H1 (cell line): ENCODE results near the gene MYO9A.

Source experiments
- CTCF ChIP-seq, 3 experiments: IDR thresholded peaks; 1 replicate in 2 of 3; 2 replicates in 1 of 3; pipeline versions ENCODE4 v1.5.1 to v1.6.1; 2011; ENCODE audit warnings: low read length in 3 of 3, mild to moderate bottlenecking in 3 of 3, inconsistent platforms in 2 of 3, low read depth in 1 of 3, moderate library complexity in 1 of 3; ENCODE audit not compliant: insufficient read depth in 1 of 3; ENCODE audit errors: control extremely low read depth in 1 of 3
- EZH2 ChIP-seq: fragments of 200-600 bp; sonication (generic); IDR thresholded peaks from 2 replicates; pipeline ENCODE4 v1.7.1; 2012; ENCODE audit warnings: low read depth, mild to moderate bottlenecking, moderate library complexity, low read length, inconsistent platforms; ENCODE audit not compliant: severe bottlenecking
- MAX ChIP-seq: IDR thresholded peaks from 2 replicates; pipeline ENCODE4 v1.6.1; 2012; ENCODE audit warnings: inconsistent platforms
- POLR2A ChIP-seq, 2 experiments: IDR thresholded peaks; 1 replicate in 1 of 2; 2 replicates in 1 of 2; pipeline ENCODE4 v1.6.1; 2011; ENCODE audit warnings: low read depth in 2 of 2, low read length in 2 of 2, mild to moderate bottlenecking in 2 of 2; ENCODE audit errors: control extremely low read depth in 1 of 2
- SIN3A ChIP-seq, 2 experiments: IDR thresholded peaks in 1 of 2; conservative IDR thresholded peaks in 1 of 2; 2 replicates each; pipeline ENCODE4 v1.6.1; 2011 to 2012; ENCODE audit warnings: low read length in 2 of 2, improper control_type of control experiment in 1 of 2, low read depth in 1 of 2, mild to moderate bottlenecking in 1 of 2
- TAF1 ChIP-seq: IDR thresholded peaks from 2 replicates; pipeline ENCODE4 v1.6.1; 2011; ENCODE audit warnings: mild to moderate bottlenecking, low read depth, low read length
- TCF12 ChIP-seq: IDR thresholded peaks from 2 replicates; pipeline ENCODE4 v1.6.1; 2011; ENCODE audit warnings: low read depth, mild to moderate bottlenecking, low read length
- USF2 ChIP-seq: IDR thresholded peaks from 2 replicates; pipeline ENCODE4 v1.6.1; 2011; ENCODE audit warnings: low read length, improper control_type of control experiment

DNA sequence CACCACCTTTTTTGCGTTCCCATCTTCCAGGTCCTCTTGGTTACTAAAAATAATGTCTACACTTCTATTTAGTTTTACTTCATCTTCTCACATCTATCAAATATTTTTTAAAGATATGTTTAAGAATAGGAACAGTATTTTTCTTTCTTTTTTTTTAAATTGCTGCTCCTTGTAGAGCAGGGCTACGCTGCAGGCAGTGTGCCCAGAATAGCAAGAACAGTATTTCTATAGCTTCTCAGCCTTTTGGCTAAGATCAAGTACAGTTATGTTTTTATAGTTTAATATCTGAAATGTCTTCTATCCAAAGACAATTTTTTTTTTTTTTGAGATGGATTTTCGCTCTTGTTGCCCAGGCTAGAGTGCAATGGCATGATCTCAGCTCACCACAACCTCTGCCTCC is 73.0 kb downstream of the MYO9A start:
- TF ChIP-seq TAF1 (no peak), USF2 (no peak), MAX (no peak), EZH2 (no peak), TCF12 (no peak), CTCF (IDR thresholded peaks at IDR 0.05; ENCODE audit: control extremely low read depth in 1 of 3, insufficient read depth in 1 of 3, low read depth in 1 of 3, low read length in 3 of 3) (no peak), POLR2A (IDR thresholded peaks at IDR 0.05; ENCODE audit: control extremely low read depth in 1 of 2, low read depth in 2 of 2, low read length in 2 of 2) (no peak), SIN3A (conservative IDR thresholded peaks at IDR 0.05 in 1 of 2, IDR thresholded peaks at IDR 0.05 in 1 of 2; ENCODE audit: low read depth in 1 of 2, low read length in 2 of 2) (no peak)
